ENCODE results near the gene ABHD5.

Gene ABHD5

GRCh38 chr3:43710607-43711006 is 19.9 kb downstream of the ABHD5 start:
- peaks cover 23% of the 10 kb centered on the region for H3K36me3 Mint-ChIP-seq
- H3K9me3 Mint-ChIP-seq: no peaks in the 10 kb centered on the region
- peaks cover 6% of the 10 kb centered on the region for H3K4me1 Mint-ChIP-seq
- H3K27ac Mint-ChIP-seq: no peak overlapping the region
- H3K27me3 Mint-ChIP-seq: no peaks in the 10 kb centered on the region
- no peak for DNase-seq
- CTCF ChIA-PET: no interaction called here
- H3K4me3 Mint-ChIP-seq: no peak overlapping the region

DNA sequence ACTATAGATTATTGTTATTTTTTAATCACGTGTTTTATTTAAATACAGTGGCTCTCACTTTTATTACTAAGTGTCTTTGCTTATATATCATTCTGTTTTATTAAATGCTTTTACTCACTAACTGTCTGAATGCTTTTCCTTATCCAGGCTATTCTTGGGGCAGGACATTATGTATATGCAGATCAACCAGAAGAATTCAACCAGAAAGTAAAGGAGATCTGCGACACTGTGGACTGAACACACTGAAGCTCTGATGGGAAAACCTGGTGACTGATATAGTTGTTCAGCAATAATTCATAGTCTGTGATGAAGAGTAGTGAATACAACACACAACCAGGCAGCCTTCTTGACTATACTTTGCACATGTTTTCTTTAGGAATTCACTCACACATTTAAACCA is 27.6 kb downstream of the ABHD5 start:
- Mint-ChIP-seq H3K9me3 (no peaks in the 10 kb centered on the region), H3K4me1 (no peaks in the 10 kb centered on the region), H3K36me3 (peaks cover 22% of the 10 kb centered on the region), H3K27me3 (no peaks in the 10 kb centered on the region), H3K4me3 (no peak overlapping the region), H3K27ac (no peak overlapping the region)
- no peak for DNase-seq
- CTCF ChIA-PET: no interaction called here

- H3K4me1 Mint-ChIP-seq: no peaks in the 10 kb centered on the region
- H3K36me3 Mint-ChIP-seq: peaks cover 15% of the 10 kb centered on the region
- no peak for DNase-seq
- no peaks in the 10 kb centered on the region for H3K9me3 Mint-ChIP-seq
- H3K27me3 Mint-ChIP-seq: no peaks in the 10 kb centered on the region
- no peak overlapping the region for H3K27ac Mint-ChIP-seq
- no peak overlapping the region for H3K4me3 Mint-ChIP-seq
- CTCF ChIA-PET: no interaction called here
Observed at GRCh38 chr3:43723121-43723734, 32.5 kb downstream of the ABHD5 start.

- no peak overlapping the region for H3K4me3 Mint-ChIP-seq
- H3K27me3 Mint-ChIP-seq: no peaks in the 10 kb centered on the region
- no peak for DNase-seq
- CTCF ChIA-PET: no interaction called here
- peaks cover 2% of the 10 kb centered on the region for H3K36me3 Mint-ChIP-seq
- H3K9me3 Mint-ChIP-seq: no peaks in the 10 kb centered on the region
- no peak overlapping the region for H3K27ac Mint-ChIP-seq
- no peaks in the 10 kb centered on the region for H3K4me1 Mint-ChIP-seq
Observed at GRCh38 chr3:43726521-43726920, 35.8 kb downstream of the ABHD5 start.

DNA sequence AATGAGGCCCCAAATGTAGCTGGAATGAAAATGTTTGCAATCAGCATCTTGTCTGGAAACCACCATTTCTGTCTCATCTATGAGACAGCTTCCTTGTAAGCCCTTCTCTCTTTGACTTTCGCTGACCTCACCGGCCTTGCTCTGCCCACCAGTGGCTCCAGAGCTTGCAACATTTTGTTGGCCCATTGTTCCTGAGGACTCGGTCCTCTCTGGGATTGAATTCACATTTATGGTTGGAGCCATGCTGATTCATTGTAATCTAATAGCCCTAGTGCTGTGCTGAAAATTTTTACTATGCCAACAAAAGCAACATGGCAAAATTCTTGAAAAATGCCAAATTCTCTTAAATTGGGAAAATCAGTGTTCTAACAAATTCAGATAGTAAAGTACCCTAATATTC is 37.2 kb downstream of the ABHD5 start:
- DNase-seq: no peak
- CTCF ChIA-PET: no interaction called here
- Mint-ChIP-seq H3K27ac (no peak overlapping the region), H3K9me3 (no peaks in the 10 kb centered on the region), H3K36me3 (peaks cover 2% of the 10 kb centered on the region), H3K27me3 (no peaks in the 10 kb centered on the region), H3K4me1 (no peaks in the 10 kb centered on the region), H3K4me3 (no peak overlapping the region)

- H3K9me3 Mint-ChIP-seq: no peaks in the 10 kb centered on the region
- DNase-seq: no peak
- no peak overlapping the region for H3K27ac Mint-ChIP-seq
- H3K4me1 Mint-ChIP-seq: no peaks in the 10 kb centered on the region
- H3K36me3 Mint-ChIP-seq: peaks cover 2% of the 10 kb centered on the region
- CTCF ChIA-PET: no interaction called here
- no peak overlapping the region for H3K4me3 Mint-ChIP-seq
- no peaks in the 10 kb centered on the region for H3K27me3 Mint-ChIP-seq
Observed at GRCh38 chr3:43728476-43728875, 37.7 kb downstream of the ABHD5 start.

DNA sequence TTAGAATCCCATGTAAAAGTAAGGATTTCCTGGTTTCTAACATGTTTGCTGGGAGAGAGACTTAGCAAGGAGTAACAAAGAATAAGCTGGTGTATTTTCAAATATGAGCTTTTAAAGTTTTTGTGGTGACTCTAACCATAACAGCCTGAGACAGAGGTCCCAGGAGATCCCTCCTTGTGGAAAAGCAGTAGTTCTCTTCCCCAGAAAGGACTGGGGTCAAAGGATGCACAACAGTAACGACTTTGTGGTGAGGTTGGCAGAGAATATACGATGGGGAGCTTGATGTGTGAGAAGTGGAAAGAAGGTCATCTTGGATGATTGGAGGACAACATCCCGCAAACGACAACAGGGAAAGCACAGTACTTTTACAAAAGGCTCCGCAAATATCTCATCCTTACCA is 38.2 kb downstream of the ABHD5 start:
- Mint-ChIP-seq H3K9me3 (no peaks in the 10 kb centered on the region), H3K4me1 (no peaks in the 10 kb centered on the region), H3K27me3 (no peaks in the 10 kb centered on the region), H3K4me3 (no peak overlapping the region), H3K36me3 (peaks cover 2% of the 10 kb centered on the region), H3K27ac (no peak overlapping the region)
- CTCF ChIA-PET: no interaction called here
- no peak for DNase-seq

GRCh38 chr3:43729707-43730414 is 39.1 kb downstream of the ABHD5 start:
- no peaks in the 10 kb centered on the region for H3K4me1 Mint-ChIP-seq

GRCh38 chr3:43732747-43733425 is 42.1 kb downstream of the ABHD5 start:
- CTCF ChIA-PET: interaction anchor here (1.4 kb wide), 1 partner anchor 36 kb away, joined by 3 read pairs; no protein-coding TSS in a partner anchor
- no peak overlapping the region for H3K27ac Mint-ChIP-seq
- no peaks in the 10 kb centered on the region for H3K4me1 Mint-ChIP-seq
- H3K9me3 Mint-ChIP-seq: no peaks in the 10 kb centered on the region
- H3K36me3 Mint-ChIP-seq: peaks cover 2% of the 10 kb centered on the region
- DNase-seq: no peak
- no peaks in the 10 kb centered on the region for H3K27me3 Mint-ChIP-seq
- no peak overlapping the region for H3K4me3 Mint-ChIP-seq

More at GRCh38 chr3:43729707-43730414, 39.1 kb downstream of the ABHD5 start:
- H3K27ac Mint-ChIP-seq: no peak overlapping the region
- no peak overlapping the region for H3K4me3 Mint-ChIP-seq
- no peaks in the 10 kb centered on the region for H3K9me3 Mint-ChIP-seq
- CTCF ChIA-PET: no interaction called here
- peaks cover 2% of the 10 kb centered on the region for H3K36me3 Mint-ChIP-seq
- DNase-seq: no peak
- no peaks in the 10 kb centered on the region for H3K27me3 Mint-ChIP-seq

DNA sequence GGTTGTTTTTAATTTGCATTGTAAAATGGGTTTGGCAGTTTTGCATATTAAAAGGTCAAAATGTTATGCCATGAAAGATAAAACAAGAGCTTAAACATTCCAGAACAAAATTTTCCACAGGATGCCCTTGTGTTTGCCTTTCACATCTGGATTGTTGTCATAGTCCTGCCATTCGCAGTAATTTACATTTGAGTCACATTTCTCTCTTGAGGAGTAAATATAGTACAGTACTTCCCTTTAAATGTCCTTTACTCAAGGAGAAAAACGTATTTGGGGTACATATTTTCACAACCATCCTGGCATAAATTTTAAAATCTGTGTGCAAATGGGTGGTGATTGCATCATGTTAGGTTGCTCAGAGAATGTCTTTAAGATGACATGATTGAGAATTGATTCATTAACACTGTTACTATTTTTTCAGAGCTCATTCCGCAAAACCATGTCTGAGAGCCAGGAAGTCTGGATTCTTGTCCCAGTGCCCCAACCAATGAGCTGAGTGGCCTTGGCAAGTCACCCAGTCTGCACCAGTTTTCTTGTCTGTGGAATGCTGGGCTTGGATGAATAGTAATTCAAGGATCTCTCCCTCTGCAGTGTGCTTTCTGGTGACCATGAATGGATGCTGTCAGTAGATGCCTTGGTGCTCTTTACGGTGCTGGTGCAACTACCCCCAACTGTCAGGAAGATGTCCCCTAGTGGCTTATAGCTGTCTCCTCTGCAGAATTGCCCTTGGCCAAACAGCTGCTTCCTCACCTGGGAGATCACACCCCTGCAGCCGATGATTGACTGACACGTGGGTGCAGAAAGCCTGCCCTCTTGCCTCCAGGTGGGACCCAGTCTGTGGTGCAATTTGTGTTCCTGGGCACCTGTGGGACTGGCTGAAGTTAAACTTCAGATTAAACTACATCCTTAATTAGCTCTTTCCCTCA is 43.0 kb downstream of the ABHD5 start:
- H3K4me1 Mint-ChIP-seq: no peaks in the 10 kb centered on the region
- no peak overlapping the region for H3K4me3 Mint-ChIP-seq
- DNase-seq: no peak
- H3K27me3 Mint-ChIP-seq: no peaks in the 10 kb centered on the region
- H3K36me3 Mint-ChIP-seq: peaks cover 2% of the 10 kb centered on the region
- no peak overlapping the region for H3K27ac Mint-ChIP-seq
- CTCF ChIA-PET: interaction anchor here (1.4 kb wide), 1 partner anchor 35 kb away, joined by 3 read pairs; no protein-coding TSS in a partner anchor
- no peaks in the 10 kb centered on the region for H3K9me3 Mint-ChIP-seq

DNA sequence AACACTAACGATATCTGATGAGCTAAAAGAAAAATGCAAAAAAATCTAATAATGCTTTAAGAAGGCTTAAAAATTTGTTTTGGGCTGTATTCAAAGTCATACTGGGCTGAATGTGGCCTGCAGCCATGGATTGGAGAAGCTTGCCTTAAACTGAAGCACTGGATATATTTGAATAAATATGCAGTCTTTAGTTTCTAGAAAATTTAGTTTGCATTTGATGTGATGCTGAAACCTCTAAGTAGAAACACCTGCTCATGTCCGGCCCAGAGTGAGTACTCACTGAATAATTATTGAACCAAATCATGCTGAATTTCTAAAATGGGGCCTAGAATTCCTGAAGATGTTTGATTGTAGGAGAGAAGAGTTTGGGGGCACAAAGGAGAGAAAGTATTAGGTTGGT is 43.9 kb downstream of the ABHD5 start:
- no peaks in the 10 kb centered on the region for H3K4me1 Mint-ChIP-seq
- CTCF ChIA-PET: no interaction called here

DNA sequence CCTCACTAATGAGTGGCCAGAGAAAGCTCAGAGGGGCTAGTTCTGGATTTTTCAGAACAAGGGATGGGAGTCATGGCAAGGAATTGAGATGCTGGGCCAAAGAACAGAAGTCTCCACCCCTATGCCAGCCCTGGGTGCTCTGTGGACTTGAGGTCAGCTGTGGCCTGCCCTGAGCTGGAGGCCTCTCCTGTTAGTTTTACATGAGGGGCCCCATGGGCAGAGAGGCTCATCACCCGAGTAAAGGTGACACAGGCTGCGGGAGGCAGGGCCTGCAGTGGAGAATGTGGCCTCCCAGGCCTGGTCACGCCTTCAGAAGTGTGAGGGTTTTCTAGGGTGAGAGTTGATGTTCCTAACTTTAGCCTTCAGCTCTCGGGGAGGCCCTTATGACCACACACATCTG is 44.9 kb downstream of the ABHD5 start:
- no peaks in the 10 kb centered on the region for H3K9me3 Mint-ChIP-seq
- no peaks in the 10 kb centered on the region for H3K36me3 Mint-ChIP-seq
- peaks cover under 1% of the 10 kb centered on the region for H3K27me3 Mint-ChIP-seq
- CTCF ChIA-PET: no interaction called here
- no peak overlapping the region for H3K4me3 Mint-ChIP-seq
- no peak overlapping the region for H3K27ac Mint-ChIP-seq
- no peak for DNase-seq
- no peaks in the 10 kb centered on the region for H3K4me1 Mint-ChIP-seq

More for the DNA sequence above, 43.9 kb downstream of the ABHD5 start:
- Mint-ChIP-seq H3K4me3 (no peak overlapping the region), H3K27ac (no peak overlapping the region), H3K36me3 (peaks cover under 1% of the 10 kb centered on the region), H3K27me3 (no peaks in the 10 kb centered on the region), H3K9me3 (no peaks in the 10 kb centered on the region)
- DNase-seq: no peak

GRCh38 chr3:43736558-43737440 is 46.1 kb downstream of the ABHD5 start:
- Mint-ChIP-seq H3K4me1 (no peaks in the 10 kb centered on the region), H3K36me3 (no peaks in the 10 kb centered on the region), H3K9me3 (no peaks in the 10 kb centered on the region), H3K4me3 (no peak overlapping the region), H3K27me3 (peaks cover 9% of the 10 kb centered on the region), H3K27ac (no peak overlapping the region)
- CTCF ChIA-PET: no interaction called here
- DNase-seq: no peak
